CMK (cell line): ENCODE data around the gene GNB1L.
"Not testable (repeated sequence)": the region's sequence is repeated elsewhere in the genome, so short reads cannot be mapped to it uniquely, and the experiment has no call there.

Experiments
- DNase-seq: peaks from one replicate; pipeline ENCODE4 v3.0.0-alpha.2; 2010; ENCODE audit warnings: low read depth

Gene GNB1L

GRCh38 chr22:19889951-19890350 is 35.3 kb upstream of the GNB1L start:
- DNase-seq = no peak

- DNase-seq = no peak
These were observed 33.6 kb upstream of the GNB1L start for GRCh38 chr22:19888131-19888746.

DNA sequence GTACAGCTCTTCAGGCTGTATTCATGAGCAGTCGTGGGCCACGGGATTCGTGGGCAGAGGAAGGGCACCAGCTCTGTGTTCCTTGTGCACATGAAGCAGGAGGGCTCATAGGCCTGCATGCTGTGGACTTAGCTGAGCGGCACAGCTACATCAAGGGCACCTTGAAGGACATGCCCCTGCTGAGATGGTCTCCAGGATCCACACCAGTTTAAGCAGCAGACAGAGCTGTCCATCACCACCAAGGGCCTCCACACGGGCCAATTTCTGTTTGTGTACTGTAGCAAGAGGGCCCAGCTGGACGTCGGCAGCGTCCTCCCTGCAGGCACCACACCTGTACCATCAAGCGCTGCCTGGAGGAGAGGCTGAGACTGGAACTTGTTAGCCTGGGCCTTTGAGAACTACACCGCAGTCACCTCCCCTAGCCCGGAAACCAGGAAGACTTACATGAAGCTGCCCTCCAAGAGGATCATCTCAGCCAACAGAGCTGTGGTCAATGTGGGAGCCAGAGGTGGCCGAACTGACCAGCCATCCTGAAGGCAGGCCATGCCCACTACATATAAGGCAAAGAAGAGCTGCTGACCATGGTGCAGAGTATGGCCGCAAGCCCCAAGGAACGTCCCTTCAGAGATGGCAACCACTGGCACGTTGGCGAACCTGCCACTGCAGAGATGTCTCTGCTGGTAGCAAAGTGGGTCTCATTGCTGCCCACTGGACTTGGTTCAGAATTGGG is 32.7 kb upstream of the GNB1L start:
- DNase-seq = no peak

DNA sequence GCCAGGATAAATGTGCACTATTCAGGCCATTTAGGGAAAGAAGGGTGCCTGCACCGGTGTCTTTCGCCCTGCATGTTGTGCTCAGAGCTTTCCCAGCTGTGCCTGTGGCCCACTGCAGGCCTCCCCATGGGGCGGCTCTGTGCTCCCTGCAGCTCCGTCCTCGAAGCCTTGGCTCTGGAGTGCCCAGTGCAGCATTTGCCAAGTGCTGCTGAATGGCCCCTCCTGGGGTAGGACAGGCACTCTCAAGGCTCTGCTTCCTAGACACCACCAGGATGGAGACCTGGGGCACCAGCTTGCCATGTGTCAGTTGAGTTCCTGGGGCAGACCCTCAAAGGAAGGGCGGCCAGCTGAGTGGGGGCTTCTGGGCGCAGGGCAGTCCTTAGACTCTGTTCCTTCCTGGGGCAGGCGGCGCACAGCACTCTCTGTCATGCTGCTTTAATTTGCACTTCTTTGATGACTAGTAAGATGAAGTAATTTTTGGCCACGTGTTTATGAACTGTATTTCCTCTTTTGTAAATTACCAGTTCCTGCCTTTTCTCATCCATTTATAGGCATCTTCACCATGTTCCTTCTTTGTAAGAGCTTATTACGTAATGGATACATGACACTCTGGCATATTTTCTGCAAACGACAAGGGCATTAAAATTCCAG is 32.1 kb upstream of the GNB1L start:
- no peak for DNase-seq

DNA sequence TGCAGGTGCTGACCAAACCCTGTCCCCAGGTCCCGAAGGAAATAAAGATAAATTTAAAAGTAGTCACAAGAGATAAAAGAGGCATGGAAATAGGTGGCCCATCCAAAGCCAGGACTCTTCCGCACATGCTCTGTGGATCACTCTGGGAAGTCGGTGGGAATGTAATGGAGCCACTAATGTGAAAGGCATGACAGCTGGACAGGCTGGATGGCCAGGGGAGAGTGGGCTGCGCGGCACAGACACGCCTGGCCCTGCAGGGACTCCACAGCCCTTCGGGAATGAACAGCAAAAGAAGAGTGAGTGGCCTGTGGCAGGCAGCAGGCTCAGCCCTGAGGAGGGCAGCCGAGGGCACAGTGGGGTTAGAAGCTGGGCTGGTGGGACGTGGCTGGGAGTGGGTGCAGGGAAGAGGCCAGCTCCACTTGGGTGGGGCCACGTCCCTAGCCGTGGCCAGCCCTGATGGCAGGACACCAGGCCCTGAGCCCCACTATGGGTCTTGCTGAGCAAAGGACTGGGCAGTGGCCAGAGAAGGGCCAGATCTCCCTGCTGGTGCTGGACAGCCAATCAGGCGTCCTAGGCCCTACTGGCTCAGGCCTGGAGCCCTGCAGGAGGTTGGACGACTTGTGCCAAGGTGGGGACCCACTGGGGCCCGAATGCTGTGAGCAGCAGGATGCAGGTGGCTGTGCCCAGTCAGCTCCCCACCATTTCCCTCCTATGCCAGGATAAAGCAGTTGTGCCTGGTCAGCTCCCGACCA is 31.3 kb upstream of the GNB1L start:
- no peak for DNase-seq

- no peak for DNase-seq
These were observed 30.5 kb upstream of the GNB1L start for GRCh38 chr22:19884954-19885751.

DNA sequence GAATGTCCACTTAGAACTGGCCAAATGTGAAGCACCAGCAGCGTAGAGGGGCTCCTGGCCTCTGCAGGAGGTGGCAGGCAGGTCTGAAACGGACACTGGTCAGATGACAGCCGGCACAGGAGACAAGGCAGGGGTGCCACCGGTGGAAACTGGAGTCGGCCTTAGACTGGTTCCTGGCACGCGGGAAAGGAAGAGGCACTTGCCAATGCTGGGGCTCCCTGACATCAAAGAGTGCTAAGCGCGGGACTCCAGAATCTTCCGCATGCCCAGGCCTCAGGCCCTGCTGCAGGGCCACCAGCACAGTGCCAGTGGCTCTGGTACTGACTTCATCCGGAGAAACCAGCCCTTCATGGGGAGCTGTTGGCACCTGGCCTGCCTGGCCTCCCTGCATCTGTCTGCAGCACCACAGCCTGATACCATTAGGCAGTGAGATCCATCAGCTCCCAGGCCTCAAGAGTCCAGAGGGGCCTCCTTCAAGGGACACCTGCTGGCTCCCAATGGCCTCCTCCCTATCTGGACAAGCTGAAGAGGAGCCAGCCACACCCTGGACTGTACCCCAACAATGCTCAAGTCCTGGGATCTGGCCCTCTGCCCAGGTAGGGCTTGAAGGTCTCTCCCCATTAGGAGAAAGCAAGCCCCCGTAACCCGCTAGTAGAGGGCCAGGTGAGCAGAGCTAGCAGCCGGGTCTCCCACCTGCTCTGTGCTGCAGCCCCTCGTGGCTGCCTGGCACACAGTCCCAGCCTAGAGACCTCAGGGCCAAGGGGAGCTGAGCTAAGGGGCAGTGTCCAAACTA is 29.7 kb upstream of the GNB1L start:
- DNase-seq = no peak

DNA sequence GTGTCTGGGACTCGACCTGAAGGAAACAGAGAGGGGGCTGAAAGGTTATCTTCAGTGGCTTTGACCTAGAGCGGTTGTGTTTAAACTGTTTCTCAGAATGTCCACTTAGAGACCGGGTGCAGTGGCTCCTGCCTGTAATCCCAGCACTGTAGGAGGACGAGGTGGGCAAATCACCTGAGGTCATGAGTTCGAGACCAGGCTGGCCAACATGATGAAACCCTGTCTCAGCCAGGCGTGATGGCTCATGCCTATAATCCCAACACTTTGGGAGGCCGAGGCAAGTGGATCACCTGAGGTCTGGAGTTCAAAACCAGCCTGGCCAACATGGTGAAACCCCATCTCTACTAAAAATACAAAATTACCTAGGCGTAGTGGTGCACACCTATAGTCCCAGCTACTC is 28.8 kb upstream of the GNB1L start:
- DNase-seq = not testable (repeated sequence)

DNA sequence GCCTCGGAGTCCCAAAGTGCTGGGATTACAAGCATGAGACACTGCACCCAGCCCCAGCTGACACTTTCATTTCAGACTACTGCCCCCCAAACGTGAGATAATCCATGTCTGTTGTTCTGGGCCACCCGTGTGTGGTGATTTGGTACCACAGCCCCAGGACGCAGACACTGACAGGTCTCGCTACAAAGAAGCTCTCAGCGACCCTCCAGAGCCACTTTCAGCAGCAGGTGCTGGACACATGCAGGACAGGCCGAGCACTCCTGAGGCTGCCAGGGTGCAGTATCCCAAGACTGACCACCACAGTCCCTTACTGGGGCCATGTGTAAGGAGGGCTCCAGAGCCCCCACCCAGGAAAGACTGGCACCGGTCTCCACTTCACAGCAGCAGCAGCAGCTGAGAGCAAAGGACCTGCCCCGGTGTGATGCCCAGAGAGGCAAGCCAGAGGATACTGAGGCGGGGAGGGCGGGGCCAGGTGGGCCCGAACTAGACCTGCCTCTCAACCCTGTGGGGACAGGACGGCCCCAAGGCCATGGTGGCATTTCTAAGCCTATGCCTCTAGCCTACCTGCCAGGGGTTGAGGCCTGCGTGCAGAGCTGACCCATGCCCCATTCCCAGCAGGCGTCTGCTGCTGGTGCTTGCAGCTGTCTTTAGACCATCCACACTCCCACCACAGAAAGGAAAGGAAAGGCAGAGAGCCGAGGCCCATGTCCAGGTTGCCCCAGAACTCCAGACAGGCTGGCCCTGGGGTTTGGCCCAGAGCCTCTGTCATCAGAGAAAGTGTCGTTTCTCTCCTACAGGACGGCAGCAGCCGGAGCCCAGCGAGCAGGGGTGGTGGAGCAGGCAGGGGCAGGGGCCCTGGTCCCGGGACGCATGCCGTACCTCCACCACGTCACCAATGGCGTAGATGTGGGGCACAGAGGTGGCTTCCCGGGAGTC is 28.0 kb upstream of the GNB1L start:
- DNase-seq = no peak

GRCh38 chr22:19880786-19881569 is 26.3 kb upstream of the GNB1L start:
- DNase-seq = no peak

- DNase-seq = no peak
These were observed 25.5 kb upstream of the GNB1L start for GRCh38 chr22:19879992-19880785.

- no peak for DNase-seq
These were observed 24.9 kb upstream of the GNB1L start for GRCh38 chr22:19879643-19879991.

DNA sequence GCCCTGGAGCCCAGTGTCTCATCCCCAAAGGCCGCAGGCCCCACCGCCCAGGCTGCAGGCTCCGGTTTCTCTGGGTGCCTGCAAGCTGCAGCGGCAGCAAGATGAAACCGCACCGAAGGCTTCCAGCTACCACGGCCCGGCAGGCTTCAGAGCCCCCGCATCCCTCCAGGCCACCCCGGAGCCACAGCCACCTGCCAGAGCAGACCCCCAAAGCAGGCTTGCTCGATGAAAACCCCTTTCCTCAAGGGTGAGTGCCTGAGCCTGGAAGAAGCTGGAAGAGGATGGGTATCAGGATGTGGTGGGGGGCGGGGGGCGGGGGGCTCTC is 24.5 kb upstream of the GNB1L start:
- DNase-seq = no peak

GRCh38 chr22:19878461-19879245 is 24.0 kb upstream of the GNB1L start:
- no peak for DNase-seq

DNA sequence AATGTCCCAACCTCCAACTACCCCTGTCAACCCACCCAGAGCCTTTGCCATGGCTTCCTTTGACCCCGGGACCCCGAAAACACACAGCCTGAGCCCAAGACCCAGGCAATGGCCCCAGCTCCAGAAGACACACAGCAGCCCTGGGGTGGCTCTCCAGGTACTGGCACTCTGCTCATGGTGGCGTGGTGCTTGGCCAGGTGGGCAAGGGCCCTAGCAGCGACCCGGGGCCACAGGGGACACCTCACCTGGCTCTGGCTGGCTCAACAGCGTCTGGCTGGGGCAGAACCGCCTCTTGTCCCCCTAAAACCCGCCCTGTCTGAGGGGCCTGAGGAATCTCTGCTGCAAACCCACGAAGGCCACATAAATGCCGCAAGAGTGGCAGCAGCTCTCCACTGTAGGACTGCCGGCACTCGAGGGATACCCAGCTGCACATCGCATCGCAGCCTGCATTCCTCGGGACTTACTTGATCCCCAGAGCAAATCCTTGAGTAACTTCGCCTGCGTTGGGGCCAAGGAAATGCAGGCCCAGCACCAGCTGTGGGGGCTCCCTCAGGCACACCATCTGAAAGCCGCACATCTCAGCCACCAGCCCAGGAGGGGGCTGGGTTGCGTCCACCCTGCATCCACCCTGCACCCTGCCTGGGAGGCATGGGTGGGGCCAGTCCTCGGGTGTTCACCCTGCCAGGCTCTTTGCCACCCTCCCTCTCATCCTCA is 23.1 kb upstream of the GNB1L start:
- DNase-seq = no peak

- no peak for DNase-seq
These were observed 22.4 kb upstream of the GNB1L start for GRCh38 chr22:19876941-19877625.
